ENCODE data around the gene IL1RAPL1.

GRCh38 chrX:29903360-29903759 lies 1316.1 kb downstream of the IL1RAPL1 start:
- TF ChIP-seq CTCF (IDR thresholded peaks at IDR 0.05) (peak in 2 of 6 experiments; percentile 16 to 17), POLR2A (IDR thresholded peaks at IDR 0.05) (no peak)

Measured in thyroid gland (tissue), 4 donors.